IMR-90 (cell line): ENCODE measurements around the gene PGAM4. TPM values are rescaled to one million over a fixed set of nuclear protein-coding genes. Genes with fewer than 3 reads are reported as not detected.

Experiments used
- ATAC-seq: fragments of 200-7000 bp; cut with Tn5 transposase; 2 replicates; pipeline ENCODE4 v1.9.1; 2020; ENCODE audit warnings: low read depth, mild to moderate bottlenecking, moderate library complexity
- BruUV-seq: library from RNA; stranded (reverse); fragments of 400-500 nt; replicated peaks from 2 replicates; lab custom pipeline; 2021; lab: Mats Ljungman, UMichigan
- CTCF ChIA-PET: fragments of 300-600 bp; formaldehyde crosslinking; extraction: SDS; loops from one replicate; lab custom pipeline; 2021; ENCODE audit warnings: antibody characterized with exemption; lab: Yijun Ruan, JAX
- POLR2A ChIA-PET: fragments of 300-600 bp; sonication (Branson Sonifier 250); formaldehyde crosslinking; loops from one replicate; lab custom pipeline; 2022; ENCODE audit warnings: antibody characterized with exemption; ENCODE audit not compliant: unreplicated experiment; lab: Charles Lee
- DNase-seq: peaks from one replicate; pipeline ENCODE4 v3.0.0; 2013
- H2AFZ ChIP-seq: replicated peaks from 2 replicates; pipeline ENCODE3; 2013; ENCODE audit warnings: low read length, mild to moderate bottlenecking; ENCODE audit not compliant: poor library complexity
- H2AK5ac ChIP-seq: 2 replicates; pipeline ENCODE4 v1.6.1; 2013; ENCODE audit warnings: low read depth, low read length, inconsistent platforms
- H2AK9ac ChIP-seq: replicated peaks from 2 replicates; pipeline ENCODE3; 2013; ENCODE audit warnings: mild to moderate bottlenecking, low read depth, low read length, moderate library complexity; ENCODE audit not compliant: poor library complexity
- H2BK120ac ChIP-seq: 2 replicates; pipeline ENCODE4 v1.6.1; 2013; ENCODE audit warnings: low read depth, low read length, inconsistent platforms
- H2BK15ac ChIP-seq: 3 replicates; pipeline ENCODE4 v1.6.1; 2013; ENCODE audit warnings: low read depth, low read length, inconsistent platforms
- H2BK20ac ChIP-seq: 2 replicates; pipeline ENCODE4 v1.6.1; 2013; ENCODE audit warnings: low read depth, mild to moderate bottlenecking, inconsistent platforms, low read length, moderate library complexity
- H2BK5ac ChIP-seq: 2 replicates; pipeline ENCODE4 v1.6.1; 2013; ENCODE audit warnings: mild to moderate bottlenecking, low read depth, low read length, inconsistent platforms; ENCODE audit not compliant: poor library complexity, severe bottlenecking
- H3K14ac ChIP-seq: replicated peaks from 2 replicates; pipeline ENCODE4 v1.6.1; 2013; ENCODE audit warnings: low read depth, low read length, inconsistent platforms
- H3K18ac ChIP-seq: 2 replicates; pipeline ENCODE4 v1.6.1; 2013; ENCODE audit warnings: low read depth, low read length, control low read depth
- H3K23ac ChIP-seq: 2 replicates; pipeline ENCODE4 v1.6.1; 2013; ENCODE audit warnings: low read depth, low read length, inconsistent platforms
- H3K27ac ChIP-seq: 2 replicates; pipeline ENCODE4 v1.5.1; 2013; ENCODE audit warnings: mild to moderate bottlenecking, control low read depth, low read length; ENCODE audit not compliant: insufficient read depth
- H3K27me3 ChIP-seq: 2 replicates; pipeline ENCODE4 v1.6.1; 2013; ENCODE audit warnings: low read length; ENCODE audit not compliant: control insufficient read depth, insufficient read depth
- H3K36me3 ChIP-seq: 2 replicates; pipeline ENCODE4 v1.6.1; 2013; ENCODE audit warnings: low read length, mixed read lengths; ENCODE audit not compliant: control insufficient read depth, insufficient read depth
- H3K4ac ChIP-seq: 2 replicates; pipeline ENCODE4 v1.6.1; 2013; ENCODE audit warnings: low read depth, low read length, inconsistent platforms
- H3K4me1 ChIP-seq: 2 replicates; pipeline ENCODE4 v1.6.1; 2013; ENCODE audit warnings: low read length, mixed read lengths; ENCODE audit not compliant: control insufficient read depth, insufficient read depth
- H3K4me2 ChIP-seq: 2 replicates; pipeline ENCODE4 v1.6.1; 2013; ENCODE audit warnings: low read depth, mild to moderate bottlenecking, control low read depth, low read length, moderate library complexity
- H3K4me3 ChIP-seq: 2 replicates; pipeline ENCODE4 v1.5.1; 2013; ENCODE audit warnings: low read depth, mild to moderate bottlenecking, control low read depth, low read length, moderate library complexity; ENCODE audit not compliant: insufficient read depth
- H3K56ac ChIP-seq: 2 replicates; pipeline ENCODE4 v1.6.1; 2013; ENCODE audit warnings: low read length, inconsistent platforms; ENCODE audit not compliant: insufficient read depth; ENCODE audit errors: extremely low read depth
- H3K79me1 ChIP-seq, 2 experiments: 2 replicates each; pipeline ENCODE4 v1.6.1; 2013; ENCODE audit warnings: low read length in 2 of 2, inconsistent platforms in 1 of 2, low read depth in 1 of 2
- H3K9ac ChIP-seq: 2 replicates; pipeline ENCODE4 v1.6.1; 2013; ENCODE audit warnings: low read depth, low read length, control low read depth
- H3K9me1 ChIP-seq: 2 replicates; pipeline ENCODE4 v1.6.1; 2013; ENCODE audit warnings: low read length, inconsistent platforms; ENCODE audit not compliant: insufficient read depth
- H3K9me3 ChIP-seq: 2 replicates; pipeline ENCODE4 v1.6.1; 2013; ENCODE audit warnings: low read length; ENCODE audit not compliant: control insufficient read depth, insufficient read depth
- H4K20me1 ChIP-seq: 2 replicates; pipeline ENCODE4 v1.6.1; 2013; ENCODE audit warnings: low read length, inconsistent platforms; ENCODE audit not compliant: insufficient read depth
- H4K5ac ChIP-seq: 2 replicates; pipeline ENCODE4 v1.6.1; 2013; ENCODE audit warnings: mild to moderate bottlenecking, low read depth, low read length, control low read depth
- H4K8ac ChIP-seq, 2 experiments: 2 replicates each; pipeline ENCODE4 v1.6.1; 2013; ENCODE audit warnings: low read depth in 2 of 2, low read length in 2 of 2, control low read depth in 1 of 2, inconsistent platforms in 1 of 2
- H4K91ac ChIP-seq: 2 replicates; pipeline ENCODE4 v1.6.1; 2013; ENCODE audit warnings: low read depth, low read length, inconsistent platforms; ENCODE audit not compliant: insufficient read depth
- CEBPB ChIP-seq: IDR thresholded peaks from 2 replicates; pipeline ENCODE4 v1.6.1; 2012; ENCODE audit warnings: low read depth, low read length, improper control_type of control experiment
- MAZ ChIP-seq: IDR thresholded peaks from 2 replicates; pipeline ENCODE4 v1.6.1; 2012; ENCODE audit warnings: low read depth, mild to moderate bottlenecking, low read length, improper control_type of control experiment, moderate library complexity, borderline replicate concordance
- WGBS, 2 experiments: methylation state at CpG; one replicate each; pipeline versions ENCODE4 v1.1.5 to v1.1.7; 2013; ENCODE audit warnings: missing lambda C conversion rate in 2 of 2; ENCODE audit not compliant: insufficient read length in 1 of 2; ENCODE audit errors: extremely low coverage in 2 of 2; 5-methylcytosine and 5-hydroxymethylcytosine counted together
- dilution Hi-C: fragments of 300-500 bp; cut with HindIII; formaldehyde crosslinking; loops from one replicate; pipeline ENCODE4 v1.14.3; 2018; ENCODE audit warnings: low sequenced_read_pairs; ENCODE audit not compliant: unreplicated experiment
- in situ Hi-C: fragments of 300-500 bp; cut with MboI; formaldehyde crosslinking; loops from 3 replicates; pipeline ENCODE4 v1.14.3; 2019; ENCODE audit warnings: low sequenced_read_pairs, inconsistent platforms, mixed read lengths
- intact Hi-C: fragments of 100-400 bp; cut with micrococcal nuclease; formaldehyde crosslinking; loops from 2 replicates; pipeline ENCODE4 v1.10.0; 2022
- polyA plus RNA-seq, 3 experiments: library from polyadenylated mRNA; depleted of rRNA; stranded (reverse); fragments of >200 nt; gene quantifications; 2 replicates each; pipeline ENCODE4 v1.2.3, GENCODE V29; 2012; ENCODE audit warnings: low replicate concordance in 1 of 3
- total RNA-seq: library from RNA; depleted of rRNA; stranded (reverse); fragments of >200 nt; gene quantifications from 2 replicates; pipeline ENCODE4 v1.2.3, GENCODE V29; 2012; rRNA removed

Gene PGAM4
- total and polyA plus RNA-seq, 2 of the 4 experiments (the other 2 are of a cell fraction) = 0.46 to 0.72 TPM

GRCh38 chrX:77918568-77918967 is 50.9 kb downstream of the PGAM4 start:
- H2AFZ ChIP-seq = no peak overlapping the region
- peaks cover 4% of the 10 kb centered on the region; the same call in 1 of the 2 replicates for H4K20me1 ChIP-seq
- H3K36me3 ChIP-seq = no peaks in the 10 kb centered on the region
- TF ChIP-seq CEBPB = 0 out of 2 replicates have a peak, but pooled peaks have one; percentile 34
- no peak for TF ChIP-seq MAZ
- no TSS peak for BruUV-seq
- ChIA-PET CTCF (no interaction called here), POLR2A (no interaction called here)
- H2AK5ac ChIP-seq = no peak overlapping the region
- WGBS, 2 experiments = no CpG with 5 or more reads among the region's 3 CpGs
- H3K14ac ChIP-seq = no peak overlapping the region
- no peak overlapping the region for H3K56ac ChIP-seq
- H3K27ac ChIP-seq = no peak overlapping the region
- H3K79me1 ChIP-seq = peaks cover 0 to 7% of the 10 kb centered on the region in 2 experiments; a peak in 1 of 4 replicates
- no peak overlapping the region for H2AK9ac ChIP-seq
- H3K9me1 ChIP-seq = no peaks in the 10 kb centered on the region
- H2BK15ac ChIP-seq = no peak overlapping the region
- no peaks in the 10 kb centered on the region for H3K9me3 ChIP-seq
- peak; percentile 15 for DNase-seq
- H3K9ac ChIP-seq = no peak overlapping the region
- intact Hi-C loops (no loop called here), in situ Hi-C loops (loop anchor here (10.0 kb wide), 1 partner anchor 96 kb away; no protein-coding TSS in a partner anchor), dilution Hi-C loops (no loop called here)
- no peak overlapping the region for H3K4ac ChIP-seq
- H2BK5ac ChIP-seq = no peak overlapping the region
- no peak overlapping the region for H4K91ac ChIP-seq
- no peak overlapping the region for H3K23ac ChIP-seq
- no peak overlapping the region for H3K4me3 ChIP-seq
- no peaks in the 10 kb centered on the region for H3K27me3 ChIP-seq
- H3K18ac ChIP-seq = no peak overlapping the region
- H3K4me2 ChIP-seq = no peak overlapping the region
- no peak overlapping the region for H4K8ac ChIP-seq
- ATAC-seq = no peak
- H2BK20ac ChIP-seq = no peak overlapping the region
- H4K5ac ChIP-seq = no peak overlapping the region
- peaks cover 2% of the 10 kb centered on the region; the same call in 1 of the 2 replicates for H3K4me1 ChIP-seq
- H2BK120ac ChIP-seq = no peak overlapping the region

Other genes with a start within 250 kb of the PGAM4 start
- 73.8 and 96.1 TPM in 2 replicates for gene ATRX, start 183.4 kb downstream of the PGAM4 start, total RNA-seq
- gene ATRX, start 183.4 kb downstream of the PGAM4 start, polyA plus RNA-seq (2012; rRNA removed) = 20.3 and 20.7 TPM in 2 replicates
- gene MAGT1, start 74.2 kb downstream of the PGAM4 start, total RNA-seq = 74.7 and 82.8 TPM in 2 replicates
- gene MAGT1, start 74.2 kb downstream of the PGAM4 start, polyA plus RNA-seq (2012; rRNA removed) = 25.3 and 27.3 TPM in 2 replicates
- gene COX7B, start 70.2 kb downstream of the PGAM4 start, total RNA-seq = 330 and 336 TPM in 2 replicates
- 768 and 912 TPM in 2 replicates for gene COX7B, start 70.2 kb downstream of the PGAM4 start, polyA plus RNA-seq (2012; rRNA removed)
- 21.1 and 22.4 TPM in 2 replicates for gene ATP7A, start 58.9 kb downstream of the PGAM4 start, total RNA-seq
- 2.9 and 4.2 TPM in 2 replicates for gene ATP7A, start 58.9 kb downstream of the PGAM4 start, polyA plus RNA-seq (2012; rRNA removed)
- 498 and 509 TPM in 2 replicates for gene PGK1, start 134.6 kb upstream of the PGAM4 start, total RNA-seq
- gene PGK1, start 134.6 kb upstream of the PGAM4 start, polyA plus RNA-seq (2012; rRNA removed) = 534 and 744 TPM in 2 replicates
- gene TAF9B, start 170.0 kb upstream of the PGAM4 start, total RNA-seq = 21.5 and 35.3 TPM in 2 replicates
- gene TAF9B, start 170.0 kb upstream of the PGAM4 start, polyA plus RNA-seq (2012; rRNA removed) = 11.9 and 12.4 TPM in 2 replicates